Neural cell (in vitro differentiated cells): ENCODE data around the gene GLIS2. TPM values are rescaled to one million over a fixed set of nuclear protein-coding genes. Genes with fewer than 3 reads are reported as not detected.

Experiments used
- H2AFZ ChIP-seq: fragments of 200-600, 300-800 bp; sonication (generic), shearing (Covaris generic); 2 replicates; pipeline ENCODE4 v1.6.0; 2014; ENCODE audit warnings: low read depth, mild to moderate bottlenecking, antibody characterized with exemption, low read length, moderate library complexity
- H3F3A ChIP-seq: fragments of 200-600 bp; shearing (Covaris generic); 2 replicates; pipeline ENCODE4 v1.6.1; 2016; ENCODE audit warnings: mild to moderate bottlenecking, moderate library complexity, mixed read lengths, antibody characterized with exemption, low read length; ENCODE audit not compliant: insufficient read depth, poor library complexity, severe bottlenecking
- H3K27ac ChIP-seq: fragments of 200-600, 300-800 bp; sonication (generic), shearing (Covaris generic); 2 replicates; pipeline ENCODE4 v1.5.1; 2014; ENCODE audit warnings: mild to moderate bottlenecking, low read length, moderate library complexity
- H3K27me3 ChIP-seq: fragments of 300-800, 200-600 bp; sonication (generic), shearing (Covaris generic); 2 replicates; pipeline ENCODE4 v1.6.0; 2014; ENCODE audit warnings: mild to moderate bottlenecking, low read depth, low read length, moderate library complexity; ENCODE audit not compliant: insufficient read depth
- H3K36me3 ChIP-seq: fragments of 300-800, 200-600 bp; sonication (generic), shearing (Covaris generic); 2 replicates; pipeline ENCODE4 v1.5.1; 2014; ENCODE audit warnings: mild to moderate bottlenecking, antibody characterized with exemption, low read length, moderate library complexity; ENCODE audit not compliant: insufficient read depth
- H3K4me2 ChIP-seq: fragments of 300-800, 200-600 bp; sonication (generic), shearing (Covaris generic); 2 replicates; pipeline ENCODE4 v1.6.0; 2014; ENCODE audit warnings: mild to moderate bottlenecking, low read length
- H3K4me3 ChIP-seq: fragments of 300-800, 200-600 bp; sonication (generic), shearing (Covaris generic); 2 replicates; pipeline ENCODE4 v1.5.1; 2014; ENCODE audit warnings: mild to moderate bottlenecking, low read length, moderate library complexity
- H3K79me2 ChIP-seq: fragments of 200-600 bp; shearing (Covaris generic); replicated peaks from 2 replicates; pipeline ENCODE4 v1.6.0; 2014; ENCODE audit warnings: mild to moderate bottlenecking, low read length, moderate library complexity; ENCODE audit not compliant: insufficient read depth
- H3K9ac ChIP-seq: fragments of 300-800, 200-600 bp; sonication (generic), shearing (Covaris generic); 2 replicates; pipeline ENCODE4 v1.6.1; 2016; ENCODE audit warnings: mild to moderate bottlenecking, low read length, mixed read lengths
- H3K9me2 ChIP-seq: fragments of 200-600 bp; shearing (Covaris generic); 2 replicates; pipeline ENCODE4 v1.6.1; 2016; ENCODE audit warnings: mild to moderate bottlenecking, low read length, mixed read lengths; ENCODE audit not compliant: insufficient read depth
- H3K9me3 ChIP-seq: fragments of 200-600, 300-800 bp; sonication (generic), shearing (Covaris generic); 2 replicates; pipeline ENCODE4 v1.6.1; 2016; ENCODE audit warnings: mild to moderate bottlenecking, mixed run types, low read length, moderate library complexity, mixed read lengths
- H4K20me1 ChIP-seq: fragments of 200-600 bp; shearing (Covaris generic); 2 replicates; pipeline ENCODE4 v1.6.1; 2016; ENCODE audit warnings: mild to moderate bottlenecking, mixed run types; ENCODE audit not compliant: insufficient read depth
- CTCF ChIP-seq: fragments of 450-650 bp; IDR thresholded peaks from 2 replicates; pipeline ENCODE4 v1.5.1; 2014; ENCODE audit warnings: antibody characterized with exemption, mild to moderate bottlenecking, moderate library complexity; ENCODE audit not compliant: poor library complexity, severe bottlenecking
- EP300 ChIP-seq: fragments of 450-650 bp; conservative IDR thresholded peaks from 2 replicates; pipeline ENCODE4 v1.6.1; 2014; ENCODE audit warnings: antibody characterized with exemption, mild to moderate bottlenecking, moderate library complexity; ENCODE audit not compliant: poor library complexity, severe bottlenecking
- EZH2 ChIP-seq: fragments of 200-600, 300-800 bp; shearing (Covaris generic), sonication (generic); IDR thresholded peaks from 2 replicates; pipeline ENCODE4 v1.6.1; 2014; ENCODE audit warnings: antibody characterized with exemption, low read length, borderline replicate concordance, mild to moderate bottlenecking; ENCODE audit not compliant: insufficient read depth, poor library complexity, severe bottlenecking
- MXI1 ChIP-seq: fragments of 450-650 bp; conservative IDR thresholded peaks from 2 replicates; pipeline ENCODE4 v1.6.1; 2014; ENCODE audit warnings: antibody characterized with exemption, mild to moderate bottlenecking; ENCODE audit not compliant: poor library complexity, severe bottlenecking
- POLR2AphosphoS5 ChIP-seq: IDR thresholded peaks from 2 replicates; pipeline ENCODE4 v1.6.1; 2012
- RAD21 ChIP-seq: fragments of 450-650 bp; conservative IDR thresholded peaks from 2 replicates; pipeline ENCODE4 v1.6.1; 2014; ENCODE audit warnings: antibody characterized with exemption, mild to moderate bottlenecking, moderate library complexity
- REST ChIP-seq: IDR thresholded peaks from 2 replicates; pipeline ENCODE4 v1.6.1; 2012; ENCODE audit warnings: borderline replicate concordance
- SMC3 ChIP-seq: fragments of 450-650 bp; conservative IDR thresholded peaks from 2 replicates; pipeline ENCODE4 v1.6.1; 2014; ENCODE audit warnings: antibody characterized with exemption, mild to moderate bottlenecking, moderate library complexity; ENCODE audit not compliant: poor library complexity
- TAF1 ChIP-seq: IDR thresholded peaks from 2 replicates; pipeline ENCODE4 v1.6.1; 2012; ENCODE audit warnings: low read depth
- polyA plus RNA-seq: library from polyadenylated mRNA; depleted of rRNA; stranded (reverse); fragments of >200 nt; gene quantifications from 2 replicates; pipeline ENCODE4 v1.2.3, GENCODE V29; 2014

The GLIS2 gene
- polyA plus RNA-seq, 1 donor from 2014 or later: 2.6 TPM

GRCh38 chr16:4386451-4386805 lies 70.6 kb downstream of the GLIS2 start:
- Histone ChIP-seq H2AFZ (no peak overlapping the region), H3K27me3 (no peaks in the 10 kb centered on the region), H3K9me3 (no peaks in the 10 kb centered on the region), H3K9me2 (no peaks in the 10 kb centered on the region), H3K27ac (no peak overlapping the region), H3K4me2 (no peak overlapping the region), H3F3A (no peaks in the 10 kb centered on the region), H4K20me1 (no peaks in the 10 kb centered on the region), H3K4me3 (no peak overlapping the region), H3K36me3 (no peaks in the 10 kb centered on the region), H3K79me2 (no peaks in the 10 kb centered on the region), H3K9ac (no peak overlapping the region)
- TF ChIP-seq MXI1 (no peak), EZH2 (no peak), EP300 (no peak), REST (no peak), CTCF (no peak)

GRCh38 chr16:4386951-4387565 lies 71.2 kb downstream of the GLIS2 start:
- Histone ChIP-seq H3K9ac (no peak overlapping the region), H3K4me3 (no peak overlapping the region), H3K27me3 (no peaks in the 10 kb centered on the region), H3K36me3 (no peaks in the 10 kb centered on the region), H3K27ac (no peak overlapping the region), H3F3A (no peaks in the 10 kb centered on the region), H2AFZ (no peak overlapping the region), H3K9me3 (no peaks in the 10 kb centered on the region), H3K4me2 (no peak overlapping the region), H4K20me1 (no peaks in the 10 kb centered on the region), H3K79me2 (no peaks in the 10 kb centered on the region), H3K9me2 (no peaks in the 10 kb centered on the region)
- TF ChIP-seq RAD21 (no peak), EP300 (no peak)

- no peaks in the 10 kb centered on the region for H3F3A ChIP-seq
- no peak overlapping the region for H3K4me3 ChIP-seq
- H3K9me3 ChIP-seq: no peaks in the 10 kb centered on the region
- no peaks in the 10 kb centered on the region for H3K79me2 ChIP-seq
- H3K9ac ChIP-seq: no peak overlapping the region
- no peak overlapping the region for H3K27ac ChIP-seq
- TF ChIP-seq POLR2AphosphoS5: no peak
- no peak for TF ChIP-seq EP300
- no peak for TF ChIP-seq RAD21
- TF ChIP-seq REST: no peak
- TF ChIP-seq MXI1: no peak
- no peak for TF ChIP-seq EZH2
- TF ChIP-seq CTCF: no peak
- no peak for TF ChIP-seq TAF1
- TF ChIP-seq SMC3: no peak
- no peaks in the 10 kb centered on the region for H3K36me3 ChIP-seq
- H3K27me3 ChIP-seq: no peaks in the 10 kb centered on the region
- no peak overlapping the region for H2AFZ ChIP-seq
- no peaks in the 10 kb centered on the region for H3K9me2 ChIP-seq
- H3K4me2 ChIP-seq: no peak overlapping the region
- no peaks in the 10 kb centered on the region for H4K20me1 ChIP-seq
Measured at GRCh38 chr16:4387781-4388180, 71.9 kb downstream of the GLIS2 start.
